ENCODE data around the gene CACNA1I.
A peak's percentile ranks its signal among the peaks of the same experiment; 100 is the strongest.

CACNA1I gene

GRCh38 chr22:39543095-39543494 is 27.5 kb upstream of the CACNA1I start:
- no peaks in the 10 kb centered on the region for H3K9me3 ChIP-seq (ENCODE audit: control insufficient read depth, insufficient read depth, low read length)
- peaks cover 2% of the 10 kb centered on the region for H3K4me1 ChIP-seq (ENCODE audit: control insufficient read depth, insufficient read depth, low read length)
- no peak overlapping the region for H3K9ac ChIP-seq (ENCODE audit: low read depth, low read length)
- H3K4me3 ChIP-seq (ENCODE audit: low read depth, low read length) = no peak overlapping the region
- peaks cover 28% of the 10 kb centered on the region for H3K27me3 ChIP-seq (ENCODE audit: control insufficient read depth, insufficient read depth, low read length)
- no peaks in the 10 kb centered on the region for H3K36me3 ChIP-seq (ENCODE audit: control insufficient read depth, insufficient read depth, low read length)

DNA sequence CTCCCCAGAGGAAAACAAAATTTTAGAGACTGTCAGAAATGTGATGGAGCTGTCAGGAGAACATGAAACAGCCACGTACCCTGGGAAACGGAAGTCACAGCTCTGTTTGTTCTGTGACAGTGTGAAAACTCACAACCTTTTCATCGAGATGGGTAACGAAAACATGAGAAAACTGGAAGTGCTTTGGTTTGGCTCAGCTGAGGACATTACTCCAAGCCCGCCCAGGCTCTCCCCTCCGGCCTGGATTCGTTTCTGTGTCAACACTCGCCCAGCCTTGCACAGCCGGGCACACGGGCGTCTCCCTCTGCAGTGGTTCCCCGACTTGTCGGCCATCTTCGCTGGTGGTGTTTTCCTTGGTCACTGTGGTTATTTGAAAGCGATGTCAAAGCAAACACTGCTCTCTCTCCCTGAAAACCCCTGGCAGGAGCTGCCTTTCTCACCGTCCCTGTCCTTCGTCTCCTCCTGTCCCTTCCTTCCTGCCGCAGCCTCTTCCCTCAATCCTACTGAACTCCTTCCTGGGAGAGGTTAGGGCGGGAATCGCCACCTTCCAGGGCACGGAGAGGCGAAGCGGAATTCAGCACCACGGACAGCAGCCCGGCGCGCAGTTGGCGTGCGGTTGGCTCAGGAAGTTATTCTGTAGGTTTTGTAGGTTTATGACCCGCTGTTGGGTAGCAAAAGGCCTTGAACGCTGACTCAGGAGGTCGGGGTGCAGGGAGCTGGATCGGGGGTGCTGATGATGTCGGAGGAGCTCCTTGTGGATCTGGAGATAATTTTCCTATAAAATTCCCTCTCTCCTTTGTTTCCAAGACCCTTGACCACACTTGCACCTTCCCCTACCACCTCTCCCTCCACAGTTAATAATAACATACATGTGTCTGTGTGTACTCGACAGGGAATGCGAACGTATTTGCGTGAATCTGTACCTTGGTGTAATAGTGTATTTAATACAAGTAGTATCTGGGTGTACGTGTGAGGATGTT is 24.9 kb upstream of the CACNA1I start:
- no peak overlapping the region for H3K9ac ChIP-seq (ENCODE audit: low read depth, low read length)
- H3K36me3 ChIP-seq (ENCODE audit: control insufficient read depth, insufficient read depth, low read length) = no peaks in the 10 kb centered on the region
- no peaks in the 10 kb centered on the region for H3K9me3 ChIP-seq (ENCODE audit: control insufficient read depth, insufficient read depth, low read length)
- H3K4me1 ChIP-seq (ENCODE audit: control insufficient read depth, insufficient read depth, low read length) = peaks cover 2% of the 10 kb centered on the region
- no peak overlapping the region for H3K4me3 ChIP-seq (ENCODE audit: low read depth, low read length)
- H3K27me3 ChIP-seq (ENCODE audit: control insufficient read depth, insufficient read depth, low read length) = peaks cover 31% of the 10 kb centered on the region

DNA sequence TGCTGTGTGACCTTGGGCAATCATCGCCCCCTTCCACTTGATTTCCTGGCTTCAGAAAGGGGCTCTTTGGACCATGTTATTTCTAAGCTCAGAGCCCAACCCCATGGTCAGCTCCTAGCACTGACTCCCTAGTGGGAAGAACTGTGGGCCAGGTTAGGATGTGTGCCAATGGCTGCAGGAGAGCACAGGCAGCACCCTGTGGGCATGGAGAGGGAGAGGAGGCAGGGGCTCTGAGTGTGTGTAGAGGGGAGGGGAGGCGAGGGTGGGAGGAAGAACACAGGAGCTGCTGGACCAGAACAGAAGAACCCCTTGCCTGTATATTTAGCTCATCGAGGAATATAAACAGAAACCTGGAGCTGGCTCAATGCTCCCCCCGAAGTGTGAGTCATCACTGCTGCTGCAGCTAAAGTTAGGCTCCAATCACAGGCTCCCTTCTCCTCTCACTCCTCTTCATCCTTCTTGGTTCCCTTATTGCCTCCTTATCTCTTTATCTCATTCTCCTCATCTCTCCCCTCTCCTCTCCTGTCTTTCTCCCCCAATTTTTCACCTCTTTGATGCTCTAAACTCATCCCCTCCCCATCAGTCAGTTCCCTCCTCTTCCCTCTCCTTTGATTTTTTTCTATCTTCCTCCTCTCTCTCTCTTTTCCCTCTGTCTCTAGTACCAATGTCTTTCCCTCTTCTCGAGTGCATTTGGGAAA is 23.5 kb upstream of the CACNA1I start:
- Histone ChIP-seq H3K9me3 (ENCODE audit: control insufficient read depth, insufficient read depth, low read length) (no peaks in the 10 kb centered on the region), H3K4me1 (ENCODE audit: control insufficient read depth, insufficient read depth, low read length) (peaks cover 2% of the 10 kb centered on the region), H3K27me3 (ENCODE audit: control insufficient read depth, insufficient read depth, low read length) (peaks cover 31% of the 10 kb centered on the region), H3K36me3 (ENCODE audit: control insufficient read depth, insufficient read depth, low read length) (no peaks in the 10 kb centered on the region), H3K9ac (ENCODE audit: low read depth, low read length) (no peak overlapping the region), H3K4me3 (ENCODE audit: low read depth, low read length) (no peak overlapping the region)

DNA sequence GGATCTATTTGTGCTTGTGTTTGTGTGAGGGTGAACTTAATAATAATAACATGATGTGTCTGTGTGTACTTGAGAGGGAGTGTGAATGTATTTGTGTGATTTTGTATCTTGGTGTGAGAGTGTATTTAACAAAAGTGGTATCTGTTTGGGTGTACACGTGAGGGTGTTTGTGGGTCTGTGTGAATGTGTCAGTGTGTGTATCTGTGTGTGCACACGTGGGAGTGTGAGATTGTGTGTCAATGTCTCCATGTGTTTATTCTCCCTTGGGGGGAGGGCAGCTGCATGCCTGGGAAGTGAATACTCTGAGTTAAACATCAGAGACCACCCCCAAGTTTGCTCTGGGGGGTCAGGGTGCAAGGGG is 23.0 kb upstream of the CACNA1I start:
- no peaks in the 10 kb centered on the region for H3K36me3 ChIP-seq (ENCODE audit: control insufficient read depth, insufficient read depth, low read length)

GRCh38 chr22:39553429-39553828 is 17.1 kb upstream of the CACNA1I start:
- Histone ChIP-seq H3K9ac (ENCODE audit: low read depth, low read length) (no peak overlapping the region), H3K9me3 (ENCODE audit: control insufficient read depth, insufficient read depth, low read length) (no peaks in the 10 kb centered on the region), H3K27me3 (ENCODE audit: control insufficient read depth, insufficient read depth, low read length) (peaks cover 40% of the 10 kb centered on the region), H3K4me3 (ENCODE audit: low read depth, low read length) (no peak overlapping the region), H3K36me3 (ENCODE audit: control insufficient read depth, insufficient read depth, low read length) (no peaks in the 10 kb centered on the region), H3K4me1 (ENCODE audit: control insufficient read depth, insufficient read depth, low read length) (no peaks in the 10 kb centered on the region)

More for the DNA sequence above, 23.0 kb upstream of the CACNA1I start:
- no peak overlapping the region for H3K9ac ChIP-seq (ENCODE audit: low read depth, low read length)
- H3K27me3 ChIP-seq (ENCODE audit: control insufficient read depth, insufficient read depth, low read length) = peaks cover 35% of the 10 kb centered on the region
- H3K4me1 ChIP-seq (ENCODE audit: control insufficient read depth, insufficient read depth, low read length) = peaks cover 2% of the 10 kb centered on the region
- no peak overlapping the region for H3K4me3 ChIP-seq (ENCODE audit: low read depth, low read length)
- H3K9me3 ChIP-seq (ENCODE audit: control insufficient read depth, insufficient read depth, low read length) = no peaks in the 10 kb centered on the region

- H3K4me1 ChIP-seq (ENCODE audit: control insufficient read depth, insufficient read depth, low read length) = no peaks in the 10 kb centered on the region
- H3K4me3 ChIP-seq (ENCODE audit: low read depth, low read length) = no peak overlapping the region
- no peaks in the 10 kb centered on the region for H3K36me3 ChIP-seq (ENCODE audit: control insufficient read depth, insufficient read depth, low read length)
- H3K27me3 ChIP-seq (ENCODE audit: control insufficient read depth, insufficient read depth, low read length) = peaks cover 47% of the 10 kb centered on the region
- no peak overlapping the region for H3K9ac ChIP-seq (ENCODE audit: low read depth, low read length)
- no peaks in the 10 kb centered on the region for H3K9me3 ChIP-seq (ENCODE audit: control insufficient read depth, insufficient read depth, low read length)
Measured at GRCh38 chr22:39554151-39554550, 16.4 kb upstream of the CACNA1I start.

- H3K4me3 ChIP-seq (ENCODE audit: low read depth, low read length) = peak overlapping the region; percentile 26
- no peaks in the 10 kb centered on the region for H3K36me3 ChIP-seq (ENCODE audit: control insufficient read depth, insufficient read depth, low read length)
- H3K4me1 ChIP-seq (ENCODE audit: control insufficient read depth, insufficient read depth, low read length) = peaks cover 4% of the 10 kb centered on the region
- H3K27me3 ChIP-seq (ENCODE audit: control insufficient read depth, insufficient read depth, low read length) = peaks cover 62% of the 10 kb centered on the region
- no peak overlapping the region for H3K9ac ChIP-seq (ENCODE audit: low read depth, low read length)
- no peaks in the 10 kb centered on the region for H3K9me3 ChIP-seq (ENCODE audit: control insufficient read depth, insufficient read depth, low read length)
Measured at GRCh38 chr22:39556970-39557841, 13.3 kb upstream of the CACNA1I start.

DNA sequence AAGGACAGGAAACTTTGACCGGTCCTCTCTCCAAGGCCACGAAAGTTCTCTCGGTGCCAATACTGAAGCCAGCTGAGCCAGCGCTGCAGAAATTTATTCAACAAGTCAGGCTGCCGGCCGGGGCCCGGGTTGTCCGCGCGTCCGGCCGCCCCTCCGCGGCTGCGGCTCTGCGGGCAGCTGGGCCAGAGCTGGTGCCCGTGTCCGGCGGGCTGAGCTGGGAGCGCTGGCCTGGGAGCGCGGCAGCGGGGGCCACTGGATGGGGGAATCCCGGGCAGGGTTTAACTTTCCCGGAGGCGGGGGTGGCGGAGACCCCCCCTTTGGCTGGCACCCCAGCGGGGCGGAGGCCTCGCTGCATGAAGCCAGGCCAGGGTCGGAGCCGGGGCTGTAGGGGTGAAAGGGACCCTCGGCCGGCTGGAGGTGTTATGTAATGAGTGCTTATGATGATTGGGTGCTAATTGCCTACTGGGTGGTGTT is 12.3 kb upstream of the CACNA1I start:
- Histone ChIP-seq H3K27me3 (ENCODE audit: control insufficient read depth, insufficient read depth, low read length) (peaks cover 59% of the 10 kb centered on the region), H3K4me1 (ENCODE audit: control insufficient read depth, insufficient read depth, low read length) (peaks cover 4% of the 10 kb centered on the region), H3K4me3 (ENCODE audit: low read depth, low read length) (no peak overlapping the region), H3K36me3 (ENCODE audit: control insufficient read depth, insufficient read depth, low read length) (no peaks in the 10 kb centered on the region), H3K9me3 (ENCODE audit: control insufficient read depth, insufficient read depth, low read length) (no peaks in the 10 kb centered on the region), H3K9ac (ENCODE audit: low read depth, low read length) (no peak overlapping the region)

DNA sequence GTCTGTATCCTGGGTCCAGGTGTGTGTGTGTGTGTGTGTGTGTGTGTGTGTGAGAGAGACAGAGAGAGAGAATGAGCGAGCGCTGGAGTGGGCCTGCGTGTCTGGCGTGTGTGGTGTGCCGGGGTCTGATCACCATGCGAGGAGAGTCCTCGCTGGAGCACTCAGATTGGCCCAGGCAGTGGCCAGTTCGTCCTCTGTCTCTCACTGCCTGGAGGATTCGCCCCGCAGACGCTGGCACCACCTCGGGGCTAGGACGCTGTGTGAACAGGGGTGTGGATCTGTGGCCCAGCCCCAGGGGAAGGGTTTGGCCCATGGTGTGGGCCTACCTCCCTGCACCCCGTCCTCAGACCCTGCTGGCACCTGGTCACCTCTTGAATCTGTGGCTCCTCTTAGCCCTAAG is 11.6 kb upstream of the CACNA1I start:
- Histone ChIP-seq H3K4me3 (ENCODE audit: low read depth, low read length) (no peak overlapping the region), H3K4me1 (ENCODE audit: control insufficient read depth, insufficient read depth, low read length) (peaks cover 4% of the 10 kb centered on the region), H3K9me3 (ENCODE audit: control insufficient read depth, insufficient read depth, low read length) (no peaks in the 10 kb centered on the region), H3K36me3 (ENCODE audit: control insufficient read depth, insufficient read depth, low read length) (no peaks in the 10 kb centered on the region), H3K27me3 (ENCODE audit: control insufficient read depth, insufficient read depth, low read length) (peaks cover 59% of the 10 kb centered on the region), H3K9ac (ENCODE audit: low read depth, low read length) (no peak overlapping the region)

DNA sequence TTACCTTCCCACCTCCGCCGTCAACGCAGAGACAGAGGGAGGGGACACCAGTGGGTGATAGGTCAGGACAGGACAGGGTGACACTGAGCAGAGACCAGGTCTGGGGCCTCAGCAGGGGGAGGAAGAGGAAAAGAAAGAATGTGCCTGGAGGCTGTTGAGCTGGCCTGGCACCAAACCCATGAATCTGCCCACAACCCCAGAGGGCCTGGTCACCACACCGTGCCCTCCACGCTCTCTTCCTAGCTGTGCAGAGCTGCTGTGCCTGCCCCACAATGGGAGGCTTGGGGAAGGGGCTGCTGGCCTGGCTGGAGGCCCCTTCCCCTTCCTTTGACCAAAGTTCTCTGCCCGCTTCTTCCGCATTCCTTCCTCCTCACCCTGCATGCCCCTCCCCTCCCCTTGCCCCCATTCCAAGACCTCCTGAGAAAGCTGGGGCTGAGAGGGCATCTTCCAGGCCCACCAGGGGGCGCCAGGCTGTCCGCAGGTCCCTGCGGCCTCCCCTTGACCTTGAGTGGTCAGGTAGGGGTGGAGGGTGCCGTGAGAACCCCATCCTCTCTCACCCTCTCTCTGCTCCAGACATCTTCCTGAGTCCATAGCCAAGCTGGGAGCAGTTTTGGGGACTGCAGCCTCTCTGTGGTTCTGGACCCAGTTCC is 11.0 kb upstream of the CACNA1I start:
- Histone ChIP-seq H3K4me1 (ENCODE audit: control insufficient read depth, insufficient read depth, low read length) (peaks cover 4% of the 10 kb centered on the region), H3K27me3 (ENCODE audit: control insufficient read depth, insufficient read depth, low read length) (peaks cover 55% of the 10 kb centered on the region), H3K9me3 (ENCODE audit: control insufficient read depth, insufficient read depth, low read length) (no peaks in the 10 kb centered on the region), H3K9ac (ENCODE audit: low read depth, low read length) (no peak overlapping the region), H3K4me3 (ENCODE audit: low read depth, low read length) (no peak overlapping the region), H3K36me3 (ENCODE audit: control insufficient read depth, insufficient read depth, low read length) (no peaks in the 10 kb centered on the region)

DNA sequence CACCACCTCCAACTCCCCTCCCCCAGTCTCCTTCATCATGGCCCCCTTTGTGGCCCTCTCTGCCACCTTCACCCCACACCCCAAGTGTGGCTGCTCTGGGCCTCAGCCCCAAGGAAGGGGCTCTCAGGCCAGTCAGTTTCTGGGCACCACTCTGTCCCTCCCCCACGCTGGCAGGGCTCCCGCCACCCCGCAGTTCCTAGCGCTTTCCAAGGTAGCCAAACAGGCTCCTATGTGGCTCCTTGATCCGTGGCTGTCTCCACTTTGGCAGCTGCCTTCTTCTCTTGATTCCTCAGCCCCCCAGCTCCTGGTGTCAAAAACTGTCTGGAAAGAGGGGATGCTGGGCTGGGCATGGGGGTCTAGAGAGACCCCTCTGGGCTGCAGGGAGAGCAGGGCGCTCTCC is 10.4 kb upstream of the CACNA1I start:
- Histone ChIP-seq H3K9me3 (ENCODE audit: control insufficient read depth, insufficient read depth, low read length) (no peaks in the 10 kb centered on the region), H3K27me3 (ENCODE audit: control insufficient read depth, insufficient read depth, low read length) (peaks cover 54% of the 10 kb centered on the region), H3K4me1 (ENCODE audit: control insufficient read depth, insufficient read depth, low read length) (peaks cover 4% of the 10 kb centered on the region), H3K4me3 (ENCODE audit: low read depth, low read length) (no peak overlapping the region), H3K36me3 (ENCODE audit: control insufficient read depth, insufficient read depth, low read length) (no peaks in the 10 kb centered on the region), H3K9ac (ENCODE audit: low read depth, low read length) (no peak overlapping the region)
